Kidney epithelial cell (primary cell): ENCODE data around the gene CISD3. TPM values are rescaled to one million over a fixed set of nuclear protein-coding genes. Genes with fewer than 3 reads are reported as not detected.
"Not testable (repeated sequence)": the region's sequence is repeated elsewhere in the genome, so short reads cannot be mapped to it uniquely, and the experiment has no call there.

Source experiments
- DNase-seq: peaks from one replicate; pipeline ENCODE4 v3.0.0-alpha.2; 2010; ENCODE audit warnings: low read depth
- H3K27me3 ChIP-seq: 2 replicates; pipeline ENCODE4 v1.6.0; 2011; ENCODE audit warnings: low read length; ENCODE audit not compliant: control insufficient read depth, insufficient read depth
- H3K36me3 ChIP-seq: 2 replicates; pipeline ENCODE4 v1.5.1; 2011; ENCODE audit warnings: low read length; ENCODE audit not compliant: control insufficient read depth, insufficient read depth
- H3K4me3 ChIP-seq: 2 replicates; pipeline ENCODE4 v1.5.1; 2011; ENCODE audit warnings: low read depth, mild to moderate bottlenecking, control low read depth, low read length
- total RNA-seq: library from RNA; depleted of rRNA; stranded (reverse); fragments of >200 nt; gene quantifications from 2 replicates; pipeline ENCODE4 v1.2.3, GENCODE V29; 2015
- TF ChIP-seq, protein P1 (sequence below): IDR thresholded peaks from 2 replicates; pipeline ENCODE4 v1.5.1; 2011; ENCODE audit warnings: mild to moderate bottlenecking, moderate library complexity, low read length, control low read depth, inconsistent platforms; ENCODE audit not compliant: insufficient read depth, poor library complexity, severe bottlenecking

The CISD3 gene
- total RNA-seq, 1 donor from 2014 or later, result 4.1 TPM

GRCh38 chr17:38721802-38722201 lies 8.3 kb upstream of the CISD3 start:
- no peak overlapping the region for H3K4me3 ChIP-seq
- H3K27me3 ChIP-seq, result no peaks in the 10 kb centered on the region
- peaks cover 2% of the 10 kb centered on the region for H3K36me3 ChIP-seq
- TF ChIP-seq, protein P1, sequence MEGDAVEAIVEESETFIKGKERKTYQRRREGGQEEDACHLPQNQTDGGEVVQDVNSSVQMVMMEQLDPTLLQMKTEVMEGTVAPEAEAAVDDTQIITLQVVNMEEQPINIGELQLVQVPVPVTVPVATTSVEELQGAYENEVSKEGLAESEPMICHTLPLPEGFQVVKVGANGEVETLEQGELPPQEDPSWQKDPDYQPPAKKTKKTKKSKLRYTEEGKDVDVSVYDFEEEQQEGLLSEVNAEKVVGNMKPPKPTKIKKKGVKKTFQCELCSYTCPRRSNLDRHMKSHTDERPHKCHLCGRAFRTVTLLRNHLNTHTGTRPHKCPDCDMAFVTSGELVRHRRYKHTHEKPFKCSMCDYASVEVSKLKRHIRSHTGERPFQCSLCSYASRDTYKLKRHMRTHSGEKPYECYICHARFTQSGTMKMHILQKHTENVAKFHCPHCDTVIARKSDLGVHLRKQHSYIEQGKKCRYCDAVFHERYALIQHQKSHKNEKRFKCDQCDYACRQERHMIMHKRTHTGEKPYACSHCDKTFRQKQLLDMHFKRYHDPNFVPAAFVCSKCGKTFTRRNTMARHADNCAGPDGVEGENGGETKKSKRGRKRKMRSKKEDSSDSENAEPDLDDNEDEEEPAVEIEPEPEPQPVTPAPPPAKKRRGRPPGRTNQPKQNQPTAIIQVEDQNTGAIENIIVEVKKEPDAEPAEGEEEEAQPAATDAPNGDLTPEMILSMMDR, result no peak
- no peak for DNase-seq

DNA sequence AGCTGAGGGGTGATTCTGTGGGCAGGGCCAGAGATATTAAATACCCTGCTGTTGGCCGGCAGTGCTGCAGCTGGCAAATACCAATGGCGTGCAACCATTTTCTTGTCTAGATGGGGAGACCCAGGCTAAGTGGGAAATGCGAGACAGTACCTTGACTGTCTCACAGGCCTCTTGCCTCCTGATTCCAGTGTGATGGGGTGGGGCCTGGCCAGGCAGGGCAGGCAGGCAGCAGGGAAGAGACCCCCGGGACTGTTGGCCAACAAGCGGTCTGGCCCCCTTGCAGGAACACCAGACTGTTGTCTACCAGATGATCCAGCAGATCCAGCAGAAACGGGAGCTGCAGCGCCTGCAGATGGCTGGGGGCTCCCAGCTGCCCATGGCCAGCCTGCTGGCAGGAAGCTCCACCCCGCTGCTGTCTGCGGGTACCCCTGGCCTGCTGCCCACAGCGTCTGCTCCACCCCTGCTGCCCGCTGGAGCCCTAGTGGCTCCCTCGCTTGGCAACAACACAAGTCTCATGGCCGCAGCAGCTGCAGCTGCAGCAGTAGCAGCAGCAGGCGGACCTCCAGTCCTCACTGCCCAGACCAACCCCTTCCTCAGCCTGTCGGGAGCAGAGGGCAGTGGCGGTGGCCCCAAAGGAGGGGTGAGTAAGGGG lies 5.7 kb upstream of the CISD3 start:
- Histone ChIP-seq H3K27me3 (no peaks in the 10 kb centered on the region), H3K4me3 (no peak overlapping the region), H3K36me3 (no peaks in the 10 kb centered on the region)
- TF ChIP-seq, protein P1, result no peak
- DNase-seq, result no peak

DNA sequence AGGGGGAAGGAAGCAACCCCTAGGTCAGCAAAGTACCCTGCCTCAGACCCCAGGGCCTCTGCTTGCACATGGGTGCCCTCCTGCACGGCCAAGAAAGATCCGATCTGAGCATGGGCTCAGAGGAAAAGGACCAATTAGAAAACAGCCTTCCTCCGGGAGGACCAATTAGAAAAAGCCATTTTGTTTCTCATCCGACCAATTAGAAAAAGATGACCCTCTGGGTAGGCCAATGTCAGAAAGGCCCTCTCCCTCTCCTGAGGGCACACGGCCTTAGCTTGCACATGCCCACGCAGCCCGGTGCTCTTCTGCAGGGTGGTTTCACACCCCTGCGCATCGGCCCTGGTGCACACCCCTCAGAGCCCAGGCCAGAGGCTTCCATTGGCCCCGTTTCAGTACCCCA lies 5.1 kb upstream of the CISD3 start:
- TF ChIP-seq, protein P1, result no peak
- no peak for DNase-seq
- Histone ChIP-seq H3K36me3 (no peaks in the 10 kb centered on the region), H3K27me3 (no peaks in the 10 kb centered on the region), H3K4me3 (no peak overlapping the region)

DNA sequence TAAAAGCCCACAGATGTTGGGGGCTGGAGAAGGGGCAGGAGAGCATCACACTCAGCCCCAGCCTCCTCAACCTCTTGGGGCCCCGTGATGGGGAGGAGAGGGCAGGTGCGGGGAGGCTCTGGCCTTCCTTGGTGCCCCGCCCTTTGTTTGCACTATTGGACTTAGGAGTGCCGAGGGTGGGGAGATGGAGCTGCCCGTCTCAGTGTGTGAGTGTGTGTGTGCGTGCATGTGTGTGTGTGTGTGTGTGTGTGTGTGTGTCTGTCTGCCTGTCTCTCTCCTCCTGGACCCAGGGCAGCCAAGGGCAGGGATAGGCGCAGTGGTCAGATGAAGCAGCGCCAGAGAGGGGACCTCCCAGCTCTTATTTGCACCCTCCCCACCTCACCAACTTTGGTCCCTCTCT lies 4.0 kb upstream of the CISD3 start:
- not testable (repeated sequence) for H3K36me3 ChIP-seq, H3K27me3 ChIP-seq, H3K4me3 ChIP-seq, DNase-seq

GRCh38 chr17:38727736-38728135 lies 2.4 kb upstream of the CISD3 start:
- TF ChIP-seq, protein P1, result no peak
- Histone ChIP-seq H3K4me3 (no peak overlapping the region), H3K36me3 (no peaks in the 10 kb centered on the region), H3K27me3 (no peaks in the 10 kb centered on the region)
- no peak for DNase-seq

- Histone ChIP-seq H3K36me3 (peaks cover 1% of the 10 kb centered on the region), H3K27me3 (no peaks in the 10 kb centered on the region), H3K4me3 (no peak overlapping the region)
- no peak for DNase-seq
- TF ChIP-seq, protein P1, result no peak
These were observed 1.8 kb upstream of the CISD3 start for GRCh38 chr17:38728290-38728831.
